Measurements from ENCODE around the gene RSKR. TPM values are rescaled to one million over a fixed set of nuclear protein-coding genes. Genes with fewer than 3 reads are reported as not detected.
A peak's percentile ranks its signal among the peaks of the same experiment; 100 is the strongest.

RSKR gene
- total RNA-seq, 1 donor: 4.3 TPM

DNA sequence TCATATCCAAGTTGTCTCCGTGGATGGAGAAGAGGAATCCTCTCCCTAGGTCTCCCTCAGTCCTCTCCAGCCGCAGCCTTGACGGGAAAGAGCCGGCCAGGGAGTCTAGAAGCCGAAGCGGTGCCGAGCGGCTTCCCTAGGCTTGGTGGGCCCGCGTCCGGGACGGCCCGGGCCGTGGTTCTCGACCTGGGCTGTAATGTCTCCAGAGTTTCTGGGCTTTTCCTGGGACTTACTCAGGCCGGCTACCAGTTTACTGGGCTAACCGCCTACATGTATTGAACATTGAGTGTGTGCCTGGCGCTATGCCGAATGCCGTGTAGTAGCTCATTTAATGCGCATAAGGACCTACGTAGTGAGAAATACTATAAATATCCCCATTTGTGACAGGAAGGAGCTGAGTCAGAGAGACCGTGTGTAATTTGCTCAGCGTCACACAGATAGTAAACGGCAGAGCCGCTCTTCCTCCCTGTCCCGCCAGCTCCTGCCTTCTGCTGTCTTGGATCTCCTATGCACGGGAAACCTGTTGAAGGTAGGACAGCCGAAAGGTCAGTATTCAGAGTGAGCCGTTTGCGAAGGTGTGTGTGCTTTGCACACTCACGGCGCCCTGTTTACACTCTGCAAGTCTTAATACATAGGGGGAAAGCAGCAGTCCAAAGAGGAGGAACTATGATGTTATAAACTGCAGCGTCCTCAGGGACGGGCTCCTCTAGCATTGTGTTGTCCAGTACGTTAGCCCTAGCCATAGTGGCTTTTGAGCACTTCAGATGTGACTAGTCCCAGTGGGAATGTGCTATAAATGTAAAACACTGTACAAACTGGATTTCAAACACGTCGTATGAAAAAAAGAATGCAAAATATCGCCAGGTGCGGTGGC is 14.4 kb downstream of the RSKR start:
- TF ChIP-seq, protein P1, sequence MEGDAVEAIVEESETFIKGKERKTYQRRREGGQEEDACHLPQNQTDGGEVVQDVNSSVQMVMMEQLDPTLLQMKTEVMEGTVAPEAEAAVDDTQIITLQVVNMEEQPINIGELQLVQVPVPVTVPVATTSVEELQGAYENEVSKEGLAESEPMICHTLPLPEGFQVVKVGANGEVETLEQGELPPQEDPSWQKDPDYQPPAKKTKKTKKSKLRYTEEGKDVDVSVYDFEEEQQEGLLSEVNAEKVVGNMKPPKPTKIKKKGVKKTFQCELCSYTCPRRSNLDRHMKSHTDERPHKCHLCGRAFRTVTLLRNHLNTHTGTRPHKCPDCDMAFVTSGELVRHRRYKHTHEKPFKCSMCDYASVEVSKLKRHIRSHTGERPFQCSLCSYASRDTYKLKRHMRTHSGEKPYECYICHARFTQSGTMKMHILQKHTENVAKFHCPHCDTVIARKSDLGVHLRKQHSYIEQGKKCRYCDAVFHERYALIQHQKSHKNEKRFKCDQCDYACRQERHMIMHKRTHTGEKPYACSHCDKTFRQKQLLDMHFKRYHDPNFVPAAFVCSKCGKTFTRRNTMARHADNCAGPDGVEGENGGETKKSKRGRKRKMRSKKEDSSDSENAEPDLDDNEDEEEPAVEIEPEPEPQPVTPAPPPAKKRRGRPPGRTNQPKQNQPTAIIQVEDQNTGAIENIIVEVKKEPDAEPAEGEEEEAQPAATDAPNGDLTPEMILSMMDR (IDR thresholded peaks at IDR 0.05; ENCODE audit: extremely low read depth, low read depth, low read length): no peak
- DNase-seq (ENCODE audit: insufficient read length, low spot score, missing footprints): peak; percentile 97
- Histone ChIP-seq H3K4me1 (ENCODE audit: insufficient read depth, low read length) (peaks cover 16% of the 10 kb centered on the region), H3K27ac (ENCODE audit: low read depth, low read length) (peak overlapping the region; percentile 96), H3K79me2 (ENCODE audit: insufficient read depth, low read length) (peaks cover 23% of the 10 kb centered on the region), H3K36me3 (ENCODE audit: insufficient read depth, low read length) (no peaks in the 10 kb centered on the region), H3K4me2 (ENCODE audit: insufficient read depth, low read length) (peak overlapping the region; percentile 88), H4K20me1 (ENCODE audit: insufficient read depth, low read length) (no peaks in the 10 kb centered on the region), H3K27me3 (ENCODE audit: insufficient read depth, low read length) (no peaks in the 10 kb centered on the region), H2AFZ (ENCODE audit: low read length) (peak overlapping the region; percentile 86), H3K9me3 (ENCODE audit: low read depth, low read length) (no peaks in the 10 kb centered on the region), H3K4me3 (ENCODE audit: insufficient read depth, low read length) (peak overlapping the region; percentile 84)

DNA sequence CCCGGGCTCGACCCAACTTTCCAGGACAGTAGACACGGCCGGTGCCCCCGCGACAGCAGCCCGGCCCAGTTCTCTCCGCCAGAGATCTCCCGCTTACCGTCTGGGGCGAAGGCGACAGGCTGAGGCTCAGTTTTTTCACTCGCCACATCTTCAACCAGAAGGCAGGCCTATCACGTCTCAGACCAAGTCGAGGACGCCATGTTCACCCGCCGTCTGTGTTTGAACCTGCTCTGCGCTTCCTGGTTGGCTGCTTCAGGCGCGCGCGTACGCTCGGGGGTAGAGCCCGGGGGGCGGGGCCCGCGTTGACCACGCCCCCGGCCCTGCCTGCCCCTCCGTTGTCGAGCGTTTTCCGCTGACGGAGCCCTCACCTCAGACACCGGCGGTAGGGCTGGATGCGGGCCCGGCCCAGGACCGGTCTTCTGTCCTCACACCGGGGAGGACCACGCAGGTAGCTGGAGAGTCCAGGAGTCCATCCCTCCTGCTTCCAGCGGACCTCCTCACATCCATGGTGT is 15.1 kb downstream of the RSKR start, which contains the start of gene SPAG5:
Gene SPAG5, minus strand, starts transcription at position 227 of the 512 bp plus-strand sequence. Its CDS starts 79 bp downstream, at position 148.
- TF ChIP-seq, protein P1 (IDR thresholded peaks at IDR 0.05; ENCODE audit: extremely low read depth, low read depth, low read length): no peak
- no peaks in the 10 kb centered on the region for H4K20me1 ChIP-seq (ENCODE audit: insufficient read depth, low read length)
- no peaks in the 10 kb centered on the region for H3K27me3 ChIP-seq (ENCODE audit: insufficient read depth, low read length)
- no peaks in the 10 kb centered on the region for H3K36me3 ChIP-seq (ENCODE audit: insufficient read depth, low read length)
- no peaks in the 10 kb centered on the region for H3K9me3 ChIP-seq (ENCODE audit: low read depth, low read length)
- H3K4me1 ChIP-seq (ENCODE audit: insufficient read depth, low read length): peaks cover 16% of the 10 kb centered on the region
- H3K4me3 ChIP-seq (ENCODE audit: insufficient read depth, low read length): peak within 1 kb of the TSS; percentile 84
- peak within 1 kb of the TSS; percentile 96 for H3K27ac ChIP-seq (ENCODE audit: low read depth, low read length)
- peak within 1 kb of the TSS; percentile 88 for H3K4me2 ChIP-seq (ENCODE audit: insufficient read depth, low read length)
- DNase-seq (ENCODE audit: insufficient read length, low spot score, missing footprints): peak; percentile 99
- H3K79me2 ChIP-seq (ENCODE audit: insufficient read depth, low read length): peaks cover 23% of the 10 kb centered on the region
- H2AFZ ChIP-seq (ENCODE audit: low read length): peak within 1 kb of the TSS; percentile 94

DNA sequence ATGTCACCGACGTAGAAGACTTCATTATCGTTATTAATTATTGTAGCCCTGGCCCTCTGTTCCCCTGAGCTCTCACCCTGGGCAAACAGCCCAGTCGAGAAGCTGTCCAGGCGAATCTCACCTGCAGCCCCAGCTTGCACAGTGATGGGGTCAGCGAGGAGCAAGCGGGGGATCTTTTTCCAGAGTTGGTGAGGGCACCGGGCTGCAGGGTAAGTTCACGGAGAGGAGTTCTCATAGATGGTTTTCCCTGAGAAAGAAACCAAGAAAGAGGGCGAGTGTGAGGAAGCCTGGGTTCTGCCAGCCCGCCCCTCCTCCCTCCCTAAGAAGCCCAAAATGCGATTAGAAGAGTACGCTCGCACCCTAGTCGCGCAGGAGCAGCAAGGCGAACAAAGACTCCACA is 15.6 kb downstream of the RSKR start:
- TF ChIP-seq, protein P1 (IDR thresholded peaks at IDR 0.05; ENCODE audit: extremely low read depth, low read depth, low read length): no peak
- DNase-seq (ENCODE audit: insufficient read length, low spot score, missing footprints): no peak
- peaks cover 23% of the 10 kb centered on the region for H3K79me2 ChIP-seq (ENCODE audit: insufficient read depth, low read length)
- no peaks in the 10 kb centered on the region for H3K9me3 ChIP-seq (ENCODE audit: low read depth, low read length)
- H3K27ac ChIP-seq (ENCODE audit: low read depth, low read length): peak overlapping the region; percentile 96
- no peaks in the 10 kb centered on the region for H4K20me1 ChIP-seq (ENCODE audit: insufficient read depth, low read length)
- H3K4me3 ChIP-seq (ENCODE audit: insufficient read depth, low read length): peak overlapping the region; percentile 84
- peaks cover 16% of the 10 kb centered on the region for H3K4me1 ChIP-seq (ENCODE audit: insufficient read depth, low read length)
- no peaks in the 10 kb centered on the region for H3K36me3 ChIP-seq (ENCODE audit: insufficient read depth, low read length)
- H2AFZ ChIP-seq (ENCODE audit: low read length): peak overlapping the region; percentile 94
- no peaks in the 10 kb centered on the region for H3K27me3 ChIP-seq (ENCODE audit: insufficient read depth, low read length)
- peak overlapping the region; percentile 88 for H3K4me2 ChIP-seq (ENCODE audit: insufficient read depth, low read length)
